Retina (tissue), 1 donor: ENCODE data around the gene HSD3B1.
A peak's percentile ranks its signal among the peaks of the same experiment; 100 is the strongest.

Experiments used
- DNase-seq: peaks from one replicate; pipeline ENCODE4 v3.0.0-alpha.2; 2016

Gene HSD3B1

DNA sequence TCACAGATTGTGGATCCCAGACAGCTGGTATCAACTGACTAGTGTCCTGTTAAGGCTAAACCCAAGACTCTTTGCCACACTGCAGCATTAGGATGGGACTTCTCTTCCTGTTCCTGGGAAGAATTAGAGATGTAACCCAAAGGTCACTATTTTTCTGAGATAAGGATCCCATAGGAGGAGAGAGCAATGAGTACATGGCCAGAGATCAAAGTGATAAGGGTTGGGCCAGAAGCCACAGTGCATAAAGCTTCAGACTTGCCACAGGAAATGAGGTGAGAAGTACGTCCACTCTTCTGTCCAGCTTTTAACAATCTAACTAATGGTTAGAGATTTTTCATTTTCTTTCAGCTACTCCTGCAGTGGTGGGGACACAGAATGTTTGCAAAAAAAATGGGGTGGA, at the start of gene HSD3B1:
Gene HSD3B1, plus strand, starts transcription at position 270 of the 400 bp plus-strand sequence. CDS start 267 bp downstream, outside the sequence.
- no peak for DNase-seq

DNA sequence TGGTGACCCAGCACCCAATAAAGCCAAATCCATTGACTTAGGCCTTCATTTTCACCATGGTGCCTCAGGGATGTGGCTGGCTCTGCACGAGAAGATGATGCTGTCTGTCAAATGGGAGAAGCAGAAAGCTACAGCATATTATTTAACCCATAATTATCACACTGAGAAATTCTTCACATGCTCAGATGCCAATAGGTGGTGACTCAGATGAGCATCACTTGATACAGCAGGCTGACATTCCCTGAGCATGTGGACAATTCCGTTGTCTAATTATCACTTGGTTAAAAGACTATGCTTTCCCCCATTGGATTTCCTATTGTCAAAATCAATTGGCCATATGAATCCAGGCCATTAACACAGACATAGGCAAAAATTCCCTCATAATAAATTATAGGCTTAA, 44.0 kb upstream of the HSD3B1 start:
- no peak for DNase-seq

DNA sequence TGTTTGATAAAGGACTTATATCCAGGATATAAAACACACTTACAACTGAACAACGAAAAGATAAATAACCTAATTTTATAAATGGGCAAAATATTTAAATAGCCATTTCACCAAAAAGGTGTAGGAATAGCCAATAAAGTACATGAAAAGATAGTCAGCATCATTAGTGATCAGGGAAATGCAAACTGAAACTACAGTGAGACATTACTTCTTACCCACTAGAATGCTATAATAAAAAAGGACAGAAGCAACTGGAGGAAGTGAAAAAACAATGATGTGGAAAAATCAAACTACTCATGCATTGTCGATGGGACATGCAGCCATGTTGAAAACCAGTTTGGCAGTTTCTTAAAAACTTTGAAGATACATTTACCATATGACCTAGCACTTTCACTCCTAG, 43.4 kb upstream of the HSD3B1 start:
- DNase-seq, result no peak

DNA sequence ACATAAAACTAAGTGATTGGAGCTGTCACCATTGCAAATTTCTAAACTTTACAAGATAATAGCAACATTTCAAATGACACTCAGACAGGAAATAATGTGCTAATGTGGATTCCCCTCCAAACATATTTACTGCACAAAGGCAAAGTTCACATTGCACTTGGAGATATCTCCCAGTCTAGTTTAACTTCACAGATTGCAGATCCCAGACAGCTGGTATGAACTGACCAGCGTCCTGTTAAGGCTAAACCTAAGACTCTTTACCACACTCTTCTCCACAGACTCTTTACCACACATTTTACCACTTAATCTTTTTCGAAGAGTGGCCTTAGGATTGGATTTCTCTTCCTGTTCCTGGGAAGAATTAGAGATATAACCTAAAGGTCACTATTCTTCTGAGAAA, 40.6 kb upstream of the HSD3B1 start:
- DNase-seq, result no peak

DNA sequence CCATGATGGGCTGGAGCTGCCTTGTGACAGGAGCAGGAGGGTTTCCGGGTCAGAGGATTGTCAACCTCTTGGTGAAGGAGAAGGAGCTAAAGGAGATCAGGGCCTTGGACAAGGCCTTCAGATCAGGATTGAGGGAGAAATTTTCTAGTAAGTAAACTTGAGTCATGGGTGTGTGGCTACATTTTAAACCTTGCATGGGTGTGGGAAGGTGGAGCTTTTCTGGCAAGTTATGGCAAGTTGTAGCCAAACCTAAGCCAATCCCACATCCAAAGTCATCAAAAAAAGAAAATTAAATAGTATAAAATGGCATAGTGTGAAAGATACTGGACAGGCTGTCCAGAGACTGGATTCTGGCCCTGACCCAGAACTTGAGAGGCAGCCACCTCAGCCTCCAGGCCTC, 39.8 kb upstream of the HSD3B1 start:
- no peak for DNase-seq

DNA sequence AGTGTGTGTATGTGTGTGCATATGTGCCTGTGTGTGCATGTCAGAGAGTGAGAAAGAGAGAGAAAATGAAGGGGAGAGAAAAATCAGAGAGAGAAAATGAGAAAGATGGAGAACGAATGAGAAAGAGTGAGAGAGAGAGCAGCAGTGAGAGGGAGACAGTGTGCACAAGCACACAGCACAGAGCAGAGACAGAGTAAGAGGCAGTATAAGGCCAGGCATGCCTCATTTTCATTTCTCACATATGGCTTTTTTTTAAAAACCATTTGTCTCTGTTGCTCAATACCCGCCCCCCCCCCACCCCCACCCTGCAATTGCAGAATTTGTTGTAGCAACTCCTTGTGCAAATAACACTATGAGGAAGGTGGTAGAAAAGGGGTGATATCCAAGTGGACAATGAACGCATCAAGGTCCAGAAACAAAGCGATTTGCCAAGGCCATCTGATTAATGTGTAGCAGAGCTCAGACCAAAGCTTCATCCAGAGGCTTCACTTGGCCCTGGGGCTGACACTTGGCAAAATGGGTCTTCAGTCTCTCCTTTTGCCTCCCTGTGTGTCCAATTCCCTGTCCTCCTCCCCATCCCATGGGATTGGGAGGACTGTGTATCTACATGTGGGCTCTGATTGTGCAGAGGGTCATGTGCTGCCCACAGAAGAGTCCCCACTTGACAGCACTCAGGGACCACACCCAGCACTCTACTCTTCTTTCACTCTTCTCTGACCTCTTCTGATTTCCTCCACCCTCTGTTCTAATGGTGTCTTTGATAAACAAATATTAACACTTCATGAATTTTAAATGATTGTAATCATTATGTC, 38.9 kb upstream of the HSD3B1 start:
- no peak for DNase-seq

DNA sequence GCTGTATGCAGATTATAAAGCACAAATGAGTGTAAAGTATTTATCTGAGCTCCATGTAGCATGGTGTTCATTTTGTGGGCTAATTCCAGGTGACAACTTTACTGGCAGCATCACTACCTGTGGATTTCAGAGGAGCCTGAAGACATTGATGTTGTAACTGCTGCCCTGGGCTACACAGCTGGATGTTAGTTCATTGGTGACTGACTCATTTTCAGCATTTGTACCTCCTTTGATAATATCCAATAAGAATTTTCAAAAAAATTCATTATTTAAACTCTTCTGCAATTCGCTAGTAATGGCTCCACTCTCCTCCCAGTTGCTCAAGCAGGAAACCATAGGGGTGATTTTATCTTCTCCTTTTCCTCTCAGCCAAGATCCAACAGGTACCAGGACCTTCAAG, 37.3 kb upstream of the HSD3B1 start:
- no peak for DNase-seq

DNA sequence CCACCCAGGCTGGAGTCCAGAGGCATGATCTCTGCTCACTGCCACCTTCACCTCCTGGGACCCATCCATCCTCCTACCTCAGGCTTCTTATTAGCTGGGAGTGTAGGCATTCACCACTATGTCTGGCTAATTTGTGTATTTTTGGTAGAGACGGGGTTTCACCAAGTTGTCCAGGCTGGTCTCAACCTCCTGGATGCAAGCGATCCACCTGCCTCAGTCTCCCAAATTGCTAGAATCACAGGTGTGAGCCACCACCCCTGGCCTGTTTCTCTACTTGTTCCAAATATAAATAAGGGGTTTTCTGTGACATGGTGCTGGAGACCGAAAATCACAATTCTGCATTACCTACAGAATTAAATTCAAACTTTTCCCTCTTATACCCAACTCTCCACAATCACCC, 36.6 kb upstream of the HSD3B1 start:
- DNase-seq, result no peak

DNA sequence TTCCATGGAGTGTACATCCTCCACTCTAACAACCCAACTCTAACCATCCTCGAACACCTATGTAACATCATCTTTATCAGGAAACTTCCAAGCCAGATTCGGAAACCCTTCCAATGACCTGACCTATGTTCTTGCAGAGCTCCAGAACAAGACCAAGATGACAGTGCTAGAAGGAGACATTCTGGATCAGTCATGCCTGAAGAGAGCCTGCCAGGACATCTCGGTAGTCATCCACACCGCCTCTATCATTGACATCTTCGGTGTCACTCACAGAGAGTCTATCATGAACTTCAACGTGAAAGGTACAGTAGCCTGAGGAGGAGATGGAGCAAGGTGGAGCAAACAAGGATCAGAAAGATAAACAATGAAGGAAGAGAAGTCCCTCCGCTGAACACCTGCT, 36.1 kb upstream of the HSD3B1 start:
- DNase-seq, result no peak

DNA sequence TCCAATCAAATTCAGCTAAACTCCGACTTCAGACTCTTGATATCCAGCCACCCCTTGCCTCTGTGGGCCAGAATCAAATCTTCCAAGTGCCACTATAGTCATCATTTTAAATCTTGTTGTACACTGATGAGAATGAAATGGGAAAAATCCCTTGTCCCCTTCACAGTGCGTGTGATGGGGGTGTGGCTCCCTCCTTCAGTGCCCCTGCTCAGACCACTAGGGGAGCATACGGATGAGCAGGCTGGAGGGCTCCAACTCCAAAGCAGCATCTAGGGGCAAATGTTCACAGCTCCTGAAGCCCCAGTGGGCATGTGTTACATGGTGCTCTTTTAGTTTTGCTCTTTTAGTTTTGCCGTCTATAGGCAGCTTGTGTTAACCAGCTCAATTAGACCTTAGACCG, 35.4 kb upstream of the HSD3B1 start:
- DNase-seq, result no peak

DNA sequence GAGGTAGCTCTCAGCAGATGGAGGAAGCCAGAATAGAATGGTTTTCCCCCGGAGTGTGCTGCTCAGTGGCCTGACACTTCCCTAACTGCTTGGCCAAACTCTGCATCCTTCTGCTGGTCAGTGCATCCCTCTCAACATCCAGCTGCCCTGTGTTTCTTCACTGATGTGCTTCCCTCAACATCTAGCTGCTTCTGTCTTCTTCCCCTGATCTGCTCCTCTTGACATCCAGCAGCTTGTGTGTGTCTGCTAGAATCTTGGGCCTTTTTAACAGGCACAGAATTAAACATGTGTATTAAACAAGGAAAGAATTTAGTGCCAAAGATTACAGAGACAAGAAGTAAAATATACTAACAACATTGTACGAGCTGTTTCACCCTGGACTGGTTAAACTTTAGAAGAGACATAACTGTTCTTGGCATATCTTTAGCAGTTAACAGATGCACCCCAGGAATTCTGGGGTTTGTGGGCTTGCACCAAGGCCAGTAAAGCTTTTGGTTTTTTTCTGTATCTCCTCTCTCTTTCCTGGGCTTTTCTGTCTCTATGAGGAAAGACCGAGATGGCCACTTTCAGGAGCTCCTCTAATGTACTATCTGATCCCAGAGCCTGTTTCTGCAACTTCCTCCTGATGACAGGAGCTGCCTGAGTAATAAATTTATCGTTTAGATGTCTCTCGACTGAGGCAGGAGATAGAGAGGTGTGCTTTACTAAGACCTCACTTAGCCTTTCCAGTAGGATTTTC, 34.8 kb upstream of the HSD3B1 start:
- no peak for DNase-seq

DNA sequence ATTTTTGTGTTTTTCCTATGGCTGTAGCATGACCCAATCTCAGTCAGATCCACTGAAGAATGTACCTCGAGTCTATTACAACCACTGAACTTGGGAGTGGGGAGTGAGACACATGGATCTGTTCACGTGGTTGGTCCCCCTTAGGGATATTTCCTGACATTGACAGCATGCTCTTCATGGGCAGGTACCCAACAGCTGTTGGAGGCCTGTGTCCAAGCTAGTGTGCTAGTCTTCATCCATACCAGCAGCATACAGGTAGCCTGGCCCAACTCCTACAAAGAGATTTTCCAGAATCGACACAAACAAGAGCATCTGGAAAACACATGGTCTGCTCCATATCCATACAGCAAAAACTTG, 34.2 kb upstream of the HSD3B1 start:
- no peak for DNase-seq

DNA sequence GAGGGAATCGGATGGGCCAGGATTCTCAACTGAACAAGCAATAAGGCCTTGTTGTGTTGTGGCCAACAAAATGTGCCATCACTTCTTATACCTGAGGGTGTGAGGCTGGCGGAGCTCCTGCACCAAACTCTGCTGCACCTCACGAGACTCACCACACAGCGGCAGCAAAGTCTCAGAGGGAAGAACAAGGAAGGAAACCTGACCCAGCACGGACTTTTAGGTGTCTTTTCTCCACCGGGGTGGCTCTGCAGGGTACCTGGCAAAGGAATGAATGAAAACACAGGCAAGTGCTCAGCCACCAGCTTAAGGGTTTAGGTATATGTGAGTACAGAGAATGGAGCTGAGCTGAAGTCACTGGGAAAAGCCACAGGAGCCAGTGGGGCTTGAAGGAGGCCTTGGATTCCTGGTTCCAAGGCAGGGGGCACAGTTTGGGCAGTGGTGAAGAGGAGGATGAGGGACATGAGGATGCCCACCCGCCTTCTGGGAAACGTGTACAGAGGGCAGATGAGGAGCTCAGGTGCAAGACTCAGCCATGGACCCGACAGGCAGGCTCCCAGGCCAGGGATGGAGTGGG, 31.1 kb upstream of the HSD3B1 start:
- DNase-seq, result peak; percentile 33

DNA sequence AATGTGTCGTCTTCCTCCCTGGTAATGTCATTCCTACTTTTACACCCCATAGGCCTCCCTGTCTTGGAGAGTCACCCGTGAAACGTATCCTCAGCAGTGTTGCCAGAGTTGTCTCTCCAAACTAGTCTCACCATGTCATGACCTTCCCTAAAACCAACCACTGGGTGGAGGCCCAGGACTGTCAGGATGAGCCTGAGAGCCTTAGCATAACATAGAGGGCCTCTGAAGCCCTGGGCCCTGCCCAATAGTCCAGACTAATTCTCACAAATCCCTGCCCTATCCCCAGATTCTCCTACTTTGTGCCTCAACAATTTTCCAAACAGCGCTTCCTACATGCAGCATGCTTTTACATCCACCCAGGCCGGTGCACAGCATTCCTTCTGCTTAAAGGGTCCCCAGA, 29.3 kb upstream of the HSD3B1 start:
- no peak for DNase-seq

DNA sequence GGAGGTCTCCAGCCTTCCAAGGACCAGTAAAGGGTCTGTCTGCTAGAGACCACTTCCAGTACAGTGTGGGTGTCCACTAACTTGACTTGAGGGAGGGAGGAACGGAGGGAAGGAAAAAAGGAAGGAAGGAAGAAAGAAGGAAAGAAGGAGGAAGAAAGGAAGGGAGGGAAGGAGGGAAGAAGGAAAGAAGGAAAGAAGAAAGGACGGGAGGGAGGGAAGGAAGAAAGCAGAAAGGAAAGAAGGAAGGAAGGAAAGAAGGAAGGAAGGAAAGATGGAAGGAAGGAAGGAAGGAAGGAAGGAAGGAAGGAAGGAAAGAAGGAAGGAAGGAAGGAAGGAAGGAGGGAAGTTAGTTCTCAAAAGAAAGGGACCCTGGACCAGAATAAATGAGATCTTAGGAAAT, 26.8 kb upstream of the HSD3B1 start:
- DNase-seq, result no peak

DNA sequence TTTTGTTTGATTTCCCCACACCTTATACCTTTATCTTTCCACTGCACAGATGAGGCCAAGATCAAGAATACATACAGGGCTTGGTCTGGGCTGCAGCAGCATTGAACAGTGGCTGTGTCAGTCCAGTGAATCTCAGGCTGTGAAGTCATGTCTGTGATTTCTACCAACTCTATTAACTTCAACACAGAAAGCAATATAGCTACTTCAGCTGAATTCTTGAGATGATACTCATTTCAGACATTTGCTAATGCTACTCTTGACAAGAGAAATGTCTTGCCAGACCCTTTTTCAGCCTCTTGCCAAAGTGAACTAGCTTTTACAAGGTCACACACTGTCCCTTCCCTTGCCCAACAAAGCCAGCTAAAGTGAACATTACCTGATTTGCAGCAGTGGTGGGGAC, 25.1 kb upstream of the HSD3B1 start:
- no peak for DNase-seq

DNA sequence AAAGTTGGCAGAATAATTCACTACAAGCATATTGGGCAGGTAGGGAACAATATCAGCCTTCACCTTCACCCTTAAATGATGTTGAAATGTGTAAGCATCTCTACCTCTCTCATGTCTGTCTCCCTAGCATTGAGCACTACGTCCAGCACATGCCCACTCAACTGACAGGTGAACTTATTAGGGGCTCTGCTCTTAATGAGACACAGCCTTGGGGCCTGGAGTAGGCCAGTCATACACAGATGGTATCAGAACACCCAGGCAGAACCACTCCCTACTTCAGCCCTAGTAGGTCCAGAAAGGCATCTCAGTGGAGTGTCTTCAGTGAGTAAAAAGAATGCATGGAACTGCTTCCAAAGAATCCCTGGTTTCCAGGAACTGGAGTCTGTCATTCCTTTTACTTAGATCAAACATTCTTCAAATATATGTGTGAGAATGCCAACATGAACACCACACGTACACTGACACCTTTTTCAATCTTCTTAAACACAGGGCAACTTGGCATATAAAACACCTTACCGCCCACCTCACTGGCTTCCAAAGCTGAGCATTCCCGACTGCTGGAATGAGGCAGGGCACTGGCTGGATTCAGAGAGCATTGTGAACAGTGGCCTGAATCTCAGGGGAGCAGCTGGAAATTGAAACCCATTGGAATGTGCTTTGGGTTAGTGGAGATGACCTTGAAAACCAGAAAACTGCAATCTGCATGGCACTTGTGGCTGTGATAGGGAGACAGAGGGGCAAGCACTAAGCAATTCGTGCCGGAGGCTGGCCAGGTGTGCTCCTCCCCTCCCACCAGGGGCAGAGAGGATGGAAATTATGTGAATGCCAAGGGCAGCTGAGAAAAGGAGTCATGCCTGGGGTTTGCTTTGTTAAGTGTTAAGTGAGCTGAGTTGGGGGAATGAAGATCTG, 24.2 kb upstream of the HSD3B1 start:
- no peak for DNase-seq

DNA sequence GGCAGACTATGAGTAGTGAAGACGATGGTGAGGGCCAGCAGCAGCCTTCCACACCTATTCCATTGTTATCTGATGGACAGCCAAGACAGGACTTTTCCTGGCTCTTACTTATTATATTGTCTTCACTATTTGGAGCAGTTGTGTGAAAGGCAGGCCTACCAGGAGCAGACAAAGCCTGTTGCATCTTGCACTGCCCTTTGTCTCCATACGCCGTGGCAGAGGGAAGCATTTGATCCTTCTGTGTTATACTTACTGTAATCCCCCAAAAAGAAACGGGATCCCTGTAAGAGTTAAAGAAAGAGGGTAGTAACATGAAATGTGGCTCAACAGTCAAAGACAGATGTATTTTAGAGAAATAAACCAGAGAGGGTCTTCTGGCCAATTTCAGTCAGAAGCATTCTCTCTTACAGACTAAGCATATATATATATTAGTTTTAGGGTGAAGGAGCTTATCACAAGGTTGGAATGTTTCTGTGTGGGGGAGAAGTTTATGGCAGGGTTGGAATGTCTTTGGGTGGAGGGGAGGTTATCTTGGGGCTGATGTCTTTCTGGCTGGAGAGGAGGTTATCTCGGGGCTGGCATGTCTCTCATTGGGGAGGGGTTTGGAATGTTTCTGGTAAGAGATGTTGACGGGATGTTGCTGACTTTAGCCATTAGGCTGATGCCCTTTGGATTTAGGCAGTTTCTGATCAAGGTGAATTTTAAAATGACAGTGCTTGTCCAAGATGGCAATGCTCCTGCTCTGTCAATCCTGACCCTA, 23.4 kb upstream of the HSD3B1 start:
- no peak for DNase-seq

DNA sequence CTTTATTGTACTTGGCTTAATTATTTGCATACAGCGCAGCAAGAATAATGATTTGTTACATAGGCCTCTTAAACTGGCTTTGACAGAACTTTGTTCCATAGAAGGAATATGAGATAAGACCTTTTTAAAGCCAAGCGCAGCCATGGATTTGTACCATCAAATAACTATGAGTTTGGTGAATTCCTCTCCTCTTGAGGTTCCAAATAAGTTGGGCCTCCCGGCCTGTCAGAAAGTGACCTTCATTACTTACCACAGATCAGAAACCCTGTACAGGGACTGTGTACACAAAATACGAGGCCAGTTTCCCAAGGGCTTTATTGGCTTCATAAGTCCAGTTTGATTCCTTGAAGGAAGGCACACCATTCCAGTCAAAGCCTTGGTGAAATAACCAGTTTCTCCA, 21.8 kb upstream of the HSD3B1 start:
- no peak for DNase-seq

DNA sequence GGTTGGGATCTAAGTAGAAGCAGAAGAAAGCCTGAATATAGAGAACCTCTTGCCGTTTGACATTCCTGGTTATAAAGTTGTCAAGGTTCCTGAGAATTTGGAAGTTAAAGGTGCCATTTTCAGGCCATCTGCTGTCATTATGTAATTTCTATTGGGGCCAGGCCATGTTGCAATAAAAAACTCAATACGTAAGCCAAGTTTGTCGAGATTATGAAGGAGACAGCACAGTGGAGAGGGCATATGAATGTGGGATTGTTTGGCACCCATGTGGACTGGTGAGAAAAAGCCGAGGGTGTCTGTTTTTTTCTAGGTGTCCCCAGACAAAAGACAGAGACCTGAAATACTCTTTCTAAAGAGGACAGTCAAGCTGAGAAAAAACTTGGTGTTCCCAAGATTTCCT, 18.8 kb upstream of the HSD3B1 start:
- no peak for DNase-seq

DNA sequence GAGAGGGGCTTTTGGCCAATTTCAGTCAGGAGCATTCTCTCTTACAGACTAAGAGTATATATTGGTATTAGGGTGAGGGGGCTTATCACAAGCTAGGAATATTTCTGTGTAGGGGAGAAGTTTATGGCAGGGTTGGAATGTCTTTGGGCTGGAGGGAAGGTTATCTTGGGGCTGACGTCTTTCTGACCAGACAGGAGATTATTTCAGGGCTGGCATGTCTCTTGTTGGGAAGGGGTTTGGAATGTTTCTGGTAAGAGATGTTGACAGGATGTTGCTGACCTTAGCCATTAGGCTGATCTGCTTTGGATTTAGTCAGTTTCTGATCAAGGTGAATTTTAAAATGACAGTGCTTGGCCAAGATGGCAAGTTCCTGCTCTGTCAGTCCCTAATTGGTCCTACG, 17.8 kb upstream of the HSD3B1 start:
- DNase-seq, result no peak

DNA sequence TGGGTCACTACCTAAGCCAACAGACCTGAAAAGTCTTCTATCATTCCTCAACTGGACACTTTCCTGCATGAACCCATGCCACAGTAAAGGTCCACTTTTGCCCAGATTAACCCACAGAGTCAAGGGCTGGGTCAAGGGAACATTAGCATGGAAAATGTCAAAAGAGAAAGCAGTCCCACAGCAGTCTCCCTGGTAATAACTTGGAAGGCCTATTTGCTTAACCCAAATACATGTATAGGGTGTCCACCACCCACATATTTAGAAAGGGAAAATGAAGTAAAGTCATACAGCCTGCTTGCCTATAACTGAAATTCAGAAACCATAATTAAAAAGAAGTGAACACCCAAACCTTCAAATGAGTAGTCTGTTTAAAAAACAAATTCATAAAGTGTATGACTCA, 16.1 kb upstream of the HSD3B1 start:
- no peak for DNase-seq
